Caki2 (cell line): ENCODE results near the gene ANKLE1. TPM values are rescaled to one million over a fixed set of nuclear protein-coding genes. Genes with fewer than 3 reads are reported as not detected.

Source experiments
- DNase-seq: peaks from one replicate; pipeline ENCODE4 v3.0.0-alpha.2; 2015; ENCODE audit warnings: low read depth
- in situ Hi-C: cut with HindIII; loops from 2 replicates; pipeline ENCODE4 v1.10.0; 2016; ENCODE audit warnings: low sequenced_read_pairs, low pct_unique_long_range_greater_than_20kb, mixed read lengths
- total RNA-seq: library from RNA; depleted of rRNA; stranded (reverse); fragments of >200 nt; shearing (Covaris generic); gene quantifications from 2 replicates; pipeline ENCODE4 v1.2.3, GENCODE V29; 2014; ENCODE audit warnings: low replicate concordance

ANKLE1 gene
- total RNA-seq, 1 experiment from 2014 or later, result 0.51 TPM

- in situ Hi-C loops, result no loop called here
- DNase-seq, result no peak
These were observed 36.8 kb upstream of the ANKLE1 start for GRCh38 chr19:17244618-17245534.

GRCh38 chr19:17245535-17245984 is 36.1 kb upstream of the ANKLE1 start, which contains the start of gene NR2F6:
Gene NR2F6 (minus strand): TSS chr19:17245919. CDS start chr19:17245220, 699 bp downstream.
- in situ Hi-C loops, result no loop called here
- no peak for DNase-seq

- no peak for DNase-seq
- in situ Hi-C loops, result no loop called here
These were observed 34.8 kb upstream of the ANKLE1 start for GRCh38 chr19:17246681-17247425.

- in situ Hi-C loops, result no loop called here
- no peak for DNase-seq
These were observed 33.5 kb upstream of the ANKLE1 start for GRCh38 chr19:17248011-17248776.

GRCh38 chr19:17249887-17250548 is 31.7 kb upstream of the ANKLE1 start:
- in situ Hi-C loops, result no loop called here
- no peak for DNase-seq

- in situ Hi-C loops, result no loop called here
- no peak for DNase-seq
These were observed 27.1 kb upstream of the ANKLE1 start for GRCh38 chr19:17254636-17255035.

- DNase-seq, result no peak
- in situ Hi-C loops, result no loop called here
These were observed 26.5 kb upstream of the ANKLE1 start for GRCh38 chr19:17255150-17255621.

GRCh38 chr19:17256130-17256529 is 25.6 kb upstream of the ANKLE1 start:
- DNase-seq, result no peak
- in situ Hi-C loops, result no loop called here

- no peak for DNase-seq
- in situ Hi-C loops, result no loop called here
These were observed 22.5 kb upstream of the ANKLE1 start for GRCh38 chr19:17259118-17259780.

- in situ Hi-C loops, result no loop called here
These were observed 21.8 kb upstream of the ANKLE1 start for GRCh38 chr19:17259934-17260333.

GRCh38 chr19:17260842-17261325 is 20.8 kb upstream of the ANKLE1 start:
- peak; percentile 79 for DNase-seq
- in situ Hi-C loops, result no loop called here

More at GRCh38 chr19:17259934-17260333, 21.8 kb upstream of the ANKLE1 start:
- no peak for DNase-seq

- in situ Hi-C loops, result no loop called here
These were observed 19.1 kb upstream of the ANKLE1 start for GRCh38 chr19:17262557-17262956.

GRCh38 chr19:17263712-17264640 is 17.7 kb upstream of the ANKLE1 start:
- in situ Hi-C loops, result no loop called here
- DNase-seq, result no peak

More at GRCh38 chr19:17262557-17262956, 19.1 kb upstream of the ANKLE1 start:
- DNase-seq, result no peak

GRCh38 chr19:17264641-17264979 is 17.1 kb upstream of the ANKLE1 start, which contains the start of gene USHBP1:
Gene USHBP1 (minus strand): TSS chr19:17264745. CDS start chr19:17264299, 446 bp downstream.
- in situ Hi-C loops, result no loop called here

GRCh38 chr19:17266026-17266425 is 15.7 kb upstream of the ANKLE1 start:
- in situ Hi-C loops, result no loop called here
- DNase-seq, result no peak

More at GRCh38 chr19:17264641-17264979, 17.1 kb upstream of the ANKLE1 start, which contains the start of gene USHBP1:
- no peak for DNase-seq

- no peak for DNase-seq
- in situ Hi-C loops, result no loop called here
These were observed 15.1 kb upstream of the ANKLE1 start for GRCh38 chr19:17266589-17266974.
